ELF-1 (cell line): Measurements from ENCODE around the gene C1RL.

Experiments used
- DNase-seq: peaks from one replicate; pipeline ENCODE4 v3.0.0-alpha.2; 2016; ENCODE audit warnings: low read depth, low spot score

The C1RL gene

DNA sequence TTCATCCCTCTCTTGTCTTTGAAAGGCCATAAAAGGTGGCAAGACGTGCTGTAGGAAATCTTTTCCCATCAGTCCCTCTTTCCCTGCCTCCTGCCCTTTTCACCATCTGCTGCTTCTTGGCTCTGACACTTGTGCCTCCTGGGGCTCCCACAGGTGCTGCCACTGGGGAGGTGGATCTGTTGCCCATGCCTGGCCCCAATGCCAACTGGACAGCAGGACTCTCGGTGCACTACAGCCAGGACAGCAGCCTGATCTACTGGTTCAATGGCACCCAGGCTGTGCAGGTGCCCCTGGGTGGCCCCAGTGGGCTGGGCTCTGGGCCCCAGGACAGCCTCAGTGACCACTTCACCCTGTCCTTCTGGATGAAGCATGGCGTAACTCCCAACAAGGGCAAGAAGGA is 27.7 kb upstream of the C1RL start:
- DNase-seq, result no peak

DNA sequence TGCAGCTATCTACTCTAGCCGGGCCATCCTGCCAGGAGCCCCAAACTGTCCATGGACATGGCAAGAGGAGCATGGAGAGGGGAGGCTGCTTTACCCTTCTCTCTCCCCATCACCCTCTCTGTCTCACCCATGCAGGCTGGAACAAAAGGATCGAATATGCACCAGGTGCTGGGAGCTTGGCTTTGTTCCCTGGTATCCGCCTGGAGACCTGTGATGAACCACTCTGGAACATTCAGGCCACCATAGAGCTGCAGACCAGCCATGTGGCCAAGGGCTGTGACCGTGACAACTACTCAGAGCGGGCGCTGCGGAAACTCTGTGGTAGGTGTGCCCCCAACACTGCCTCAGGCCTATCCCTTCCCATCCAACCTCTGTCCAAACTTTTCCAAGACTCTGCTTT is 27.1 kb upstream of the C1RL start:
- no peak for DNase-seq

DNA sequence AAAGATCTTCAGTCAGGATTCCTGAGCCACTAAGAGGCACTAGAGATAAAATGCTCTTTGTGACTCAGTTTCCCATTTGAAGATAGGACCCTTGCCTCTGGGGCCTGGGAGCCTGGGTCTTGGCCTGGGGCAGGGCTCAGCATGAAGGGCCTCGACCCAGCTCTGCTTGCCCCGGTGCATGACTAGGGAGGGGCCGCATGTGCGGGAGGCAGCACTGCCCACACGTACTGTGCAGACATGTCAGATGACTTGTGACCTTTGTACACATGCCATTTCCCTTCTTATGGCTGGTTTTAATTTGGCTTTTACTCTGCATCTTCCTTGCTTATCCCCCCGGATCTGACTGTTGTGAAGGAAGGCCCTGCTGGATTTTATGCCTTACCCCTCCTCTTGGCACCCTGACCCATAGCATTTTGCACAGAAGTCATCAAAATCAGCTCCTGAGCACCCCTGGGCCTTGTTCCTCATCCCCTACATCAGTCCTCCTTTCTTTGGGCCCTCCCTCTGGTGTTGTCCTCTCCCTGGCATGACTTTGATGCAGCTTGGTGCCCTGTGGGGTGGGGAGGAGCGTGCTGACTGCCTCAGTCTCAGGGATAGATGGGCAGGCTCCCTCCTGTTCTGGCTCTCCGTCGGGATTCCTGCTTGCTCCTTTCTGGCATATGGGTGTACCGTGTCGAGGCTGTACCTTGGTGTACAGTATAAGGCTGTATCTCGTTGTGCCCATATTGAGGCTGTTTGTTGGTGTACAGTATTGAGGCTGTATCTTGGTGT is 25.6 kb upstream of the C1RL start:
- DNase-seq, result no peak

DNA sequence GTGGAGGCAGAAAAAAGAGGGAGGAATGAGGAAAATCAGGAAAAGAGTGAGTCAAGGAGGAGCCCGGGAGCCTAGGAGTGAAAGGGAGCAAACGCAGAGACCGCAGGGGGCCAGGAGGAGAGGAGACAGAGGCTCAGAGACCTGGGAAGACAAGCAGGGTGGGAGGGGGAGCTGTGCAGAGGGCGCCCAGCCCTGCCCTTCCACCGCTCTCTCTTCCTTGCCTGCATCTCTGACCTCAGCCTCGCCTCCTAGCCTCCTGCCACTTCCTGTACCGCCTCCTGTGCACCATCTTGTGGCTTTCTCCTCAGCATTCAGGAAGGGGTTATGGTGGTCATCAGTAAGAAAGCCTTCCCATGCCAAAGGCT is 22.5 kb upstream of the C1RL start:
- DNase-seq, result no peak

GRCh38 chr12:7130701-7131501 is 21.9 kb upstream of the C1RL start:
- DNase-seq, result peak; percentile 60

DNA sequence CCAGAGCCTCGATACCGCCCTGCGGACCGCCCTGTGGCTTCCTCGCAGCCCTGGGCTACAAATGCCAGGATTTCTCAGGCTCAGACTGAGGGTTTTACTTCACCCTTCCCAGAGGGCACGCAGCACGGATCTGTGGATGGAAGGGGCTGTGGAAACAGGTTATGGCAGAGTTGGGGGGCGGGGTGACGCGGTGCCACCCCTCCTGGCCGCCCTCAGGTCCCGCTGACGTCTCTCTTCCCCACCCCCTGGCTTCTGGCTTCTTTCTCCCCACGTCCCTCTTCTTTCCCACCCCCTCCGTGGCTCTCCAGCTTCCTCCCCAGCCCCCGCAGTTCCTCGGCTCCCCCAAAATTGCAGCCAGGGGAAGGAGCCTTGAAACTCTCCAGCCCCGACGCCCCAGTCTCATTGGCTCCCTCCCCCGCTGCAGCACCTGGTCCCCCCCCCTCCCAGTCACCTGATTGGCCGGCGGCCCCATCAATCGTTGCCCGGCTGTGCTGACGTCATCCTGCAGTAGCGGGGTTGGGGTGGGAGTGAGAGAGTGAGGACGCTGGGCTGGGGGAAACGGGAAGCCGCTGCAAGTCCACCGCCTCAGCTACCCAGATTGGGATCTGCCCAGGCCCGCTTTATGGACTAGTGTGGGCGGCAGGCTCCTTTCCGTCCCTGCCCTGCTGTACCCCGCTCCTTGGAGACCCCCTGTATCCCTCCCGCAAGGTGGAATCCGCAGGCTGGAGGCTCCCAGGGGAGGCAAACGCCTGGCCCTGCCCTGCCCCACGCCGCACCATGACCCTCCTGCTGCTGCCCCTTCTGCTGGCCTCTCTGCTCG is 21.1 kb upstream of the C1RL start, which contains the start of gene CLSTN3:
CLSTN3 (plus strand) TSS at position 500 of the 820 bp plus-strand sequence; CDS start at position 778, 278 bp downstream.
- peak; percentile 82 for DNase-seq

DNA sequence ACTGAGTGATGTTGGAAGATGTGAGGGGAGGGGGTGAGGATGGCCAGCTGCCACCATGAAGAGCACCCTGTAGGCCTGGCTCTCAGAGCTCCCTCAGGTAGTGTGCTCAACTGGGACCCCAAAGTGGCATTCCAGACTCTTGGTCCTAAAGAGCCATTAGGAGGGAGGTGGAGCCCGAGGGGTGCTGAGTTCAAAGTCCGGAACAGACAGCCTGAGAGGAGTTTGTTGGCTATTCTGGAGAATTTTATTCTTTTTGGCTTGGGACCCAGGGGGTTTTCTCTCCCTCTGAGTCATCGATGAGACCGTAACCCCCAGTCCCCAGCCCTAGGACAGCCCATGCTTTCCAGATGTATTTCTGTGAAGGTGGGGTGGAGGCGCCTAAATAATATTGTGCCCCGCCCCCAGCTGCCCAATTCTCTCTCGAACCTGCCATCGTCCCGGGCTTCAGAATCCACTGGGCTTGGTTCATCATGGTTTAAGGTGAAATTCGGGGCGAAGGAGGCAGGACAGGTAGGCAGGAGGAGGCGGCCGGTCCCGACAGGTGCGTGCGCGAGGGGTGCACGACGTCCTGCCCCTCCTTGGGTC is 20.4 kb upstream of the C1RL start:
- no peak for DNase-seq

DNA sequence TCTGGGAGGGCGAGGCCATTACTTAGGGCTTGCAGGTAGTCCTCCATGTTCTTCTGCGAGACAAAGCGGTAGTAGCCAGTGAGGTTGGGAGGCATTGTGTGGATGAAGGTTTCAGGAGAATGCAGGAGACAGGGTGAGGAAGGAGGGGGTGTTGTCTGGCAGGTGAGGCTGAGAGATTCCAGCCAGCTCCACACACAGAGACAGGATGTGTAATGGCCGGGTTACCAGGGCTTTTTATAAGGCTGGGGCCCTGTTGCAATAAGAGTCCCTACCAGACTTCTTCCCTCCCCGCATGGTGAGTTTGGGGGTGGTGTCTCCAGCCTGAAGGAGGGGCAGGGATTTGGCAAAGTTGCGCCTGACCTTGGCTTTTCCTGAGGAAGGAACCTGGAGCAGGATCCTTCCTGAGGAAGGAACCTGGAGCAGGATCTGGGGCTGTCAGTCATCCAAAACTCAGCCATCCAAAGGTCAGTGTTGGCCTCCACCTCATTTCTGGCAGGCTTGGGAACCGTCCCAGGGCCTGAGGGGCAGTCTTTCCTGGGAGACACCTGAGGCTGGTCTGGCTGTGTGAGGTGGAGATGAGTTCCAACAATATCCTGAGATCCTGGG is 19.8 kb upstream of the C1RL start, which contains the start of gene RBP5:
RBP5 (minus strand) TSS at position 209 of the 606 bp plus-strand sequence; CDS start at position 95, 114 bp downstream.
- no peak for DNase-seq

DNA sequence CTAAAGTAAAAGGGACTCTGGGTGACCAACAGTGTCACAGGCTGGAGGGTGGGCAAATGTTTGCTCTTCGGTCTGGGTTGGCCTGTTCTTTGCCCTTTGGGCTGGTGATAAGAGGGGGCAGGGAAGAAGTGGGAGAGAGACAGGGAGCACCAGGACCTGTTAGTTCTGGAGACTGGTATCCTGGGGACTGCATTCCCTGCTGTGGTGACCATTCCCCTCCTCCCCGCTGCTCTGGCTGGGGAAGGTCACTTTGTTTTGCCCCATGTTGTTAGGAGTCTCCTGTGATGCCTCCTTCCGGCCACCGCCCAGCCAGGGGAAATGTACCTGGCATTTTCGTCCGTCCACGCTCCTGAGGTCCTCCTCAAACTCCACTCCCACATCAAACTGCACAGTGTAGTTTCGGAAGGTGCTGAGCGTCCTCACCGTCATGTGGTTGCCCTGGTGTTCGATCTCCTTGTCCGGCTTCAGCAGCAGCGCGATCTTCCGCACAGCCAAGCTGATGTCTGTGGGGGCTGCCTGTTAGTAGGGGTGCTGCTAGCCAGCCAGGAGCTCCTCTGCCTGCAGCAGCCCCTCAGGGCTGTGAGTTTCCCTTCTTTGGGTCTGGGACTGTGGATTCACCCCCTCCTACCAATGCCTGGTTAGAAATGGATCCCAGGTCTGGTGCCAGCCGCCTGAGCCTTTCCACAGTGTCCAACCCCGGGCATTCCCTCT is 19.1 kb upstream of the C1RL start:
- no peak for DNase-seq

DNA sequence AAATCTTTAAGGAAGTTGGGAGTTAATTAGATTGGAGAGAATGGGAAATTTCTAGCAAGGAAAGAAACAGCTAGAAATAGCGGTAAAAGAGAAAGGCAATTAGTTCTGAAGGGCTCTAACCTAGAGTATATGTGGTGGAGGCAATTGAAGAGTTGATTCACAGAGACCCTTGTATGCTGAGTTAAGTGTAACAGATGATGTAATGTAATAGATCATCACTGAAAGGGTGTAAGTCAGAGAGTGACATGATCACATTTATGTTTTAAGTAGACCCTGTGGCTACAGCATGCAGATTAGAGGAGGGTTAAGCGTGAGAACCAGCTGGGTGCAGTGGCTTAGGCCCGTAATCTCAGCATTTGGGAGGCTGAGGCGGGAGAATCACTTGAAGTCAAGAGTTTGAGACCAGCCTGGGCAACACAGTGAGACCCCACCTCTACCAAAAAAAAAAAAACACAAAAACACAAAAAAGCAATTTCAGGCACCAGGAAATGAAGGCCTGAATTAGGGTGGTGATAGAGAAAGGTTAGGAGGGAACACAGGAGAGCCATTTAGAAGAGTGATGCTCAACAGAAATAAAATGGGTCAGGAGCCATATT is 16.7 kb upstream of the C1RL start:
- no peak for DNase-seq

- DNase-seq, result no peak
Observed at GRCh38 chr12:7123806-7124522, 14.9 kb upstream of the C1RL start.

- DNase-seq, result no peak
Observed at GRCh38 chr12:7122811-7123769, 14.1 kb upstream of the C1RL start.

GRCh38 chr12:7121324-7121723 is 12.3 kb upstream of the C1RL start:
- no peak for DNase-seq

DNA sequence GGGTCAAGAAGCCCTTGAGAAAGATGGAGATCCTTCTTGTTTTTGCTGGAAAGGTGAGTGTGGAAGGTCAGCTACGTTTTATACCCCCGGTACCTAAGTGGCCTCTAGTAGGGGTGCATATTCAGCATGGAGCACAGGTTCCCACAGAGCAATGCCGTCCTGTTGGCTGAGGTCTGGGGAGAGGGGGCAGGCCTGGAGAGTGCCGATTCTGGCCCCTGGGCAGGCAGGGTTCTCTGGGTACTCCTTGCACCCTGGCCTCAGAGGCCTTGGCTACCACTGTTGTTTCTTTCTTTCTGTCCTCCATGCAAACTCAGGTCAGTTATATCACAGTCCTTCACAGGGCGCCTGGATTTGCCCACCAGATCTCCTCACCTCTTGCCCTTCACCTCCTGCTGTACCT is 11.2 kb upstream of the C1RL start:
- DNase-seq, result no peak

DNA sequence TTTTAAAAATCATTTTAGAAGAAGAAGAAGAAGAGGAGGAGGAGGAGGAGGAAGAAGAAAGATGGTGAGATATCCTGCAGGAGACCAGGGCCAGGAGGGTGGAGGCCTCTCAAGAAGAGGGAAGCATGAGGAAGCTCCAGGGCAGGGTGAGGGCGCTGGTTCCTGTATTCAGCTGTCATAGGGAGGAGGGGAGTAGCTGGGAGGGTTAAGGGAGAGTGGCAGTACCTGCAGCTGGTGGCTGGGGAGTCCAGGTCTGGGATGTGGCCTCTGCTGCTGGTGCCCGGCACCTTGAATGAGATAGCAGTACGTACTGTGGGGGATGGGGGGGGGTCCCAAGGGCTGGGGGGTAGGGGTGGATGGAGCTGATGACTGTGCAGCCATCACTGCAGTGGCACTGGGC is 9.9 kb upstream of the C1RL start:
- DNase-seq, result no peak

DNA sequence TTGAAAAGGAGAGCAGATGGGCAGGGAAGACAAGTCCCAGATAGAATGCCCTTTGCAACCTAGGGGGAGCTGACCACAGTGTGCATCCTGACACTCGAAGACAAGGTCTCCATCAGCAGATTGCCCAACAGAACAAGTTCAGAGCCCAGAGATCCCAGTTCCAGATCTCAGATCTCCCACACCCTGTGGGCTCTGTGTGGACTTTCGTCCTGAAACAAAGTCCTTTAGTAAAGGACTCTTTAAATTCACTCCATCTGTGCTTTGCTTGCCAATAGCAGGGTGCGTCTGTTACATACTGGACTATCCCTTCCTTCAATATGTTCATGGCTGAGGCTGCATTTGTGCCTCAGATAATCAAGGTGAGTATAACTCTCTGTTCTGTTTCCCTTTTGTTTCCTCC is 8.7 kb upstream of the C1RL start:
- DNase-seq, result no peak

- no peak for DNase-seq
Observed at GRCh38 chr12:7116916-7117315, 7.9 kb upstream of the C1RL start.

GRCh38 chr12:7116196-7116595 is 7.2 kb upstream of the C1RL start:
- no peak for DNase-seq
